Measurements from ENCODE around the gene FHOD3. TPM values are rescaled to one million over a fixed set of nuclear protein-coding genes. Genes with fewer than 3 reads are reported as not detected.

Gene FHOD3
- total RNA-seq, 3 donors from 2014 or later = 2.7 to 14.4 (median 4.0) TPM

DNA sequence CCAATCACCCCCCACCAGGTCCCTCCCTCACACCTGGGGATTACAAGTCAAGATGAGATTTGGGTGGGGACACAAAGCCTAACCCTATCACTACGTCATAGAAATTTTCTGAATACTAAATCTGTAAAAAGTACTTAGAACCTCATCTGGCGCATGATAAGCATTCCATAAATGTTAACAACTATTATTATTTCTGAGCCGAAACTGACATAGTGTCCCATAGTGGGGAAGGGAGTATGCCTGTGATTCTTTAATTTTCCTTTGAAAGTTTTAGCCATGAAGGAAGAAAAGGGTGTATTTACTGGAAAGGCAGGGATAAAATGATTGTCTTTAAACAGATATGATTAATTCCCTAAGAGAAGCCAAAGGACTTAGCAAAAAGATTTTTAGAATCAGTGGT is 71.4 kb downstream of the FHOD3 start:
- Histone ChIP-seq H3K4me1 (ENCODE audit: low read depth) (no peaks in the 10 kb centered on the region), H3K9me3 (no peaks in the 10 kb centered on the region), H3K36me3 (ENCODE audit: low read depth) (no peaks in the 10 kb centered on the region), H3K4me3 (no peak overlapping the region)
- TF ChIP-seq, protein P1, sequence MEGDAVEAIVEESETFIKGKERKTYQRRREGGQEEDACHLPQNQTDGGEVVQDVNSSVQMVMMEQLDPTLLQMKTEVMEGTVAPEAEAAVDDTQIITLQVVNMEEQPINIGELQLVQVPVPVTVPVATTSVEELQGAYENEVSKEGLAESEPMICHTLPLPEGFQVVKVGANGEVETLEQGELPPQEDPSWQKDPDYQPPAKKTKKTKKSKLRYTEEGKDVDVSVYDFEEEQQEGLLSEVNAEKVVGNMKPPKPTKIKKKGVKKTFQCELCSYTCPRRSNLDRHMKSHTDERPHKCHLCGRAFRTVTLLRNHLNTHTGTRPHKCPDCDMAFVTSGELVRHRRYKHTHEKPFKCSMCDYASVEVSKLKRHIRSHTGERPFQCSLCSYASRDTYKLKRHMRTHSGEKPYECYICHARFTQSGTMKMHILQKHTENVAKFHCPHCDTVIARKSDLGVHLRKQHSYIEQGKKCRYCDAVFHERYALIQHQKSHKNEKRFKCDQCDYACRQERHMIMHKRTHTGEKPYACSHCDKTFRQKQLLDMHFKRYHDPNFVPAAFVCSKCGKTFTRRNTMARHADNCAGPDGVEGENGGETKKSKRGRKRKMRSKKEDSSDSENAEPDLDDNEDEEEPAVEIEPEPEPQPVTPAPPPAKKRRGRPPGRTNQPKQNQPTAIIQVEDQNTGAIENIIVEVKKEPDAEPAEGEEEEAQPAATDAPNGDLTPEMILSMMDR (IDR thresholded peaks at IDR 0.05) = no peak
- intact Hi-C loops (cut with DNase I, micrococcal nuclease) = no loop called here
- DNase-seq (no peak), ATAC-seq (no peak)

DNA sequence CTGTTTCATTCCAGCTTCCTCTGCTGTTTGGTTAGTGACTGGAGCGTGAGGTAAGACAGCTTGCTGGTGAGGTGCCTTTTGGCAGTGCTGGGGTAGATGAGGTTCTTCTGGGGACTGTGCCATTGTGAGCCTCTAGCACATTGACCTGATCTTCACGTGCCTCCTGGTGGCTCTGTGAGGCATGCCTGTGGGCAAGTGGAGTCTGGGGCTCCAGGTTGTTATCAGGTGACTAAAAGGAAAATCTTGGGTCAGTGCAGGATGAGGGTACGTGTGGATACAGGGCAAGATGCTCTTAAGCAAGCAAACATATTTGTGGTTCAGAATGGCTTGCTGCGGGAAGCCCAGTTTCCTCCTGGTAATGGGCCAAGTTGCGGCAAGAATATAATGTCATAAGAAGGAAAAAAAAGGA is 75.4 kb downstream of the FHOD3 start:
- no peaks in the 10 kb centered on the region for H3K9me3 ChIP-seq
- H3K4me3 ChIP-seq = no peak overlapping the region
- H3K4me1 ChIP-seq (ENCODE audit: low read depth) = no peaks in the 10 kb centered on the region
- TF ChIP-seq, protein P1 (IDR thresholded peaks at IDR 0.05) = no peak
- DNase-seq = no peak
- intact Hi-C loops (cut with DNase I, micrococcal nuclease) = no loop called here
- no peak for ATAC-seq
- H3K36me3 ChIP-seq (ENCODE audit: low read depth) = no peaks in the 10 kb centered on the region

DNA sequence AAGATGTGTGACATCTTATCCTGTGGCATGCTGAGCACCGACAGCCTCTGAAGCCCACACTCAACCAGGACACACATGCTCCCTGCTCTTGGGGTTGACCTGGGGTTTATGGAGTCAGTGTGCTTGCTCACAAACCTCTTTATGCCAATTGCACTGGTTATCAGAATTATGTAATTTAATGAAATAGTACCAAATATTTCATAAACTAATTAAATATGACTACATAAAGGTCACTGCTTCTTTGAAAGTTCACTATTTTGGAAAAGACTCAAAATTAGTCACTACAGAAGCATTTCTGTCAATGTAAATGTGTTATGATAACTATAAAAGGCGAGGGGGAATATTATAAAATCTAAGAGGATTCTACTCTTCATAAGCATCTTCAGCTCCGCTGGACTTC is 76.7 kb downstream of the FHOD3 start:
- TF ChIP-seq, protein P1 (IDR thresholded peaks at IDR 0.05) = no peak
- Histone ChIP-seq H3K4me3 (no peak overlapping the region), H3K36me3 (ENCODE audit: low read depth) (no peaks in the 10 kb centered on the region), H3K9me3 (no peaks in the 10 kb centered on the region), H3K4me1 (ENCODE audit: low read depth) (no peaks in the 10 kb centered on the region)
- DNase-seq = no peak
- intact Hi-C loops (cut with DNase I, micrococcal nuclease) = no loop called here
- no peak for ATAC-seq

DNA sequence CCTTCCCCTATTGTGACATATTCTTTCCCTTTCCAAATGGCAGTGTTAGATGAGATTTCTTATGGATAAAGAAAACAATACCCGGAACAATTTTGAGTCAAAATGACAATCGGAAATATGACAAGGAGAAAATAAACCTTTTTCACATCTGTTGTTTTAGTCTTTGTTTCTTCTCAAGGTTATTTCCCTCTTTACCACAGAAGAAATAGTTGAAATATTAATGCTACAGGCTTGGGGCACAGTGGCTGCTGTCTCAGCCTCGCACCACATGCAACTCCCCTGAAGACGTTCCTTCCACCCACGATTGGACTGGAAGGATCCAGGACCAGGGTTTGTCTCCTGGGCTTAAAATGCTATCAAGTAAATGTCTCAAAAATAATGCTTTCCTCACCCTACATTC is 77.6 kb downstream of the FHOD3 start:
- TF ChIP-seq, protein P1 (IDR thresholded peaks at IDR 0.05) = no peak
- H3K9me3 ChIP-seq = no peaks in the 10 kb centered on the region
- H3K4me3 ChIP-seq = no peak overlapping the region
- no peak for ATAC-seq
- intact Hi-C loops (cut with DNase I, micrococcal nuclease) = no loop called here
- H3K36me3 ChIP-seq (ENCODE audit: low read depth) = no peaks in the 10 kb centered on the region
- no peaks in the 10 kb centered on the region for H3K4me1 ChIP-seq (ENCODE audit: low read depth)
- no peak for DNase-seq

DNA sequence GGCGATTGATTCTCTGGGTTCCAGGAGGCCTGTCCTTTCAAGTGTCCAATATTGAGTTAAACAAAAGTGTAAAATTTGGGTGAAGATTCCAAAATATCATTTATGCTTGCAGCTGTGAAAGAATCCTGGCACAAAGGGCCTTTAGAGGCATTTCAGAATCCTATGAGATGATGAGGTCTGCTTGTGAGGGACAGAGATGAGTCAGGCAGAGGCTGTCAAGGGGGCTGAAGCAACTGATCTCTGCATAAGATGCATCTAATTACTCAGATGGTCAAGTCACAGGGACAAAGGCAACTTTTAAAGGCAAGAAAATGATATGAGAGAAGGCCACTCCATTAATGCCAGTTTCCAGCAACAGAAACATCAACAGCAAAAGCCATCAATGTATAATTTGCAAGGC is 78.8 kb downstream of the FHOD3 start:
- no peaks in the 10 kb centered on the region for H3K4me1 ChIP-seq (ENCODE audit: low read depth)
- no peak overlapping the region for H3K4me3 ChIP-seq
- H3K9me3 ChIP-seq = no peaks in the 10 kb centered on the region
- TF ChIP-seq, protein P1 (IDR thresholded peaks at IDR 0.05) = no peak
- DNase-seq = no peak
- no peak for ATAC-seq
- H3K36me3 ChIP-seq (ENCODE audit: low read depth) = no peaks in the 10 kb centered on the region
- intact Hi-C loops (cut with DNase I, micrococcal nuclease) = no loop called here

DNA sequence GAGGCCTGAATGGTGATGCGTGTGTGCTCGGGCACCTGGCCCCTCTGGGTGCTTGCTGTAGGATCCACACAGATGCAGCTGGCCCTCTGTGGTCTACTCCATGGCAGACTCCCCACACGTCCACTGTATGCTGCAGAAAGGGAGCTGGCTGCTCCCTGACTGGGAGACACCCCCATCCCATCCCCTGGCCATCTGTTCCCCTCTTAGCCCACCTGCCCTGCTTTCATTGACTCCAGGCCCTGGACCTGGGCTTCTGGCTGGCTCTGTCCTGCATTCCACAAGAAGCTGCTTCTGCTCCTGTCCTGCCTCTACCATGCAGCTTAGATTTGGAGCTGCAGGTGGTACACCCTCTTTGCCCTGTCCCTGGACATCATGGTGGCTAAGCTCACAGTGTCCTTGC is 80.1 kb downstream of the FHOD3 start:
- no peak for DNase-seq
- Histone ChIP-seq H3K36me3 (ENCODE audit: low read depth) (no peaks in the 10 kb centered on the region), H3K9me3 (no peaks in the 10 kb centered on the region), H3K4me3 (no peak overlapping the region), H3K4me1 (ENCODE audit: low read depth) (no peaks in the 10 kb centered on the region)
- TF ChIP-seq, protein P1 (IDR thresholded peaks at IDR 0.05) = no peak
- ATAC-seq = no peak
- intact Hi-C loops (cut with DNase I, micrococcal nuclease) = no loop called here

All from mucosa of descending colon (tissue), 3 donors.